SU-DHL-6 (cell line): ENCODE results near the gene GNB1L.

ENCODE experiments used
- H2AFZ ChIP-seq: fragments of 200-600 bp; sonication (generic); 2 replicates; pipeline ENCODE4 v1.6.1; 2014; ENCODE audit warnings: low read depth, mild to moderate bottlenecking, moderate library complexity, mixed read lengths, antibody characterized with exemption, low read length; ENCODE audit not compliant: severe bottlenecking
- H3F3A ChIP-seq: fragments of 200-600 bp; shearing (Covaris generic); 2 replicates; pipeline ENCODE4 v1.6.0; 2016; ENCODE audit warnings: antibody characterized with exemption, mild to moderate bottlenecking; ENCODE audit not compliant: insufficient read depth
- H3K27ac ChIP-seq: fragments of 200-600 bp; sonication (generic); 2 replicates; pipeline ENCODE4 v1.5.1; 2016; ENCODE audit warnings: low read depth, mild to moderate bottlenecking, low read length, moderate library complexity, mixed read lengths
- H3K27me3 ChIP-seq: fragments of 200-600 bp; sonication (generic), shearing (Covaris generic); 2 replicates; pipeline ENCODE4 v1.6.0; 2014; ENCODE audit warnings: mild to moderate bottlenecking, low read length
- H3K36me3 ChIP-seq: fragments of 200-600 bp; sonication (generic); 2 replicates; pipeline ENCODE4 v1.6.1; 2014; ENCODE audit warnings: mild to moderate bottlenecking, low read length, mixed read lengths
- H3K4me2 ChIP-seq: fragments of 300-600, 200-600 bp; shearing (Covaris generic), sonication (generic); 2 replicates; pipeline ENCODE4 v1.6.0; 2014; ENCODE audit warnings: low read length, low read depth, mild to moderate bottlenecking; ENCODE audit not compliant: poor library complexity, severe bottlenecking
- H3K4me3 ChIP-seq: fragments of 200-600 bp; sonication (generic); 2 replicates; pipeline ENCODE4 v1.5.1; 2014; ENCODE audit warnings: antibody characterized with exemption, low read length, mild to moderate bottlenecking, mixed read lengths; ENCODE audit not compliant: insufficient read depth, poor library complexity, severe bottlenecking
- H3K79me2 ChIP-seq: fragments of 200-600 bp; sonication (generic); 2 replicates; pipeline ENCODE4 v1.6.1; 2014; ENCODE audit warnings: mild to moderate bottlenecking, low read length, moderate library complexity; ENCODE audit not compliant: insufficient read depth
- H3K9ac ChIP-seq: fragments of 200-600 bp; sonication (generic); 2 replicates; pipeline ENCODE4 v1.7.0; 2014; ENCODE audit warnings: mild to moderate bottlenecking, low read length
- H3K9me2 ChIP-seq: fragments of 200-600 bp; sonication (generic); replicated peaks from 2 replicates; pipeline ENCODE4 v1.6.1; 2014; ENCODE audit warnings: low read length; ENCODE audit not compliant: insufficient read depth
- H3K9me3 ChIP-seq: fragments of 200-600 bp; sonication (generic); 2 replicates; pipeline ENCODE4 v1.6.1; 2014; ENCODE audit warnings: low read length, mixed read lengths; ENCODE audit not compliant: insufficient read depth
- H4K20me1 ChIP-seq: fragments of 200-600 bp; sonication (generic); 2 replicates; pipeline ENCODE4 v1.6.1; 2014; ENCODE audit warnings: low read depth, mild to moderate bottlenecking, antibody characterized with exemption, low read length, moderate library complexity, mixed read lengths
- CTCF ChIP-seq: fragments of 200-600 bp; sonication (generic); IDR thresholded peaks from one replicate; pipeline ENCODE4 v1.5.1; 2017; ENCODE audit warnings: antibody characterized with exemption, mild to moderate bottlenecking, low read length, moderate library complexity; ENCODE audit not compliant: insufficient read depth, poor library complexity, severe bottlenecking
- EZH2phosphoT487 ChIP-seq: fragments of 200-600 bp; sonication (generic), shearing (Covaris generic); conservative IDR thresholded peaks from 2 replicates; pipeline ENCODE4 v1.6.1; 2018; ENCODE audit warnings: mild to moderate bottlenecking, antibody characterized with exemption, low read length, moderate library complexity, mixed read lengths

The GNB1L gene

DNA sequence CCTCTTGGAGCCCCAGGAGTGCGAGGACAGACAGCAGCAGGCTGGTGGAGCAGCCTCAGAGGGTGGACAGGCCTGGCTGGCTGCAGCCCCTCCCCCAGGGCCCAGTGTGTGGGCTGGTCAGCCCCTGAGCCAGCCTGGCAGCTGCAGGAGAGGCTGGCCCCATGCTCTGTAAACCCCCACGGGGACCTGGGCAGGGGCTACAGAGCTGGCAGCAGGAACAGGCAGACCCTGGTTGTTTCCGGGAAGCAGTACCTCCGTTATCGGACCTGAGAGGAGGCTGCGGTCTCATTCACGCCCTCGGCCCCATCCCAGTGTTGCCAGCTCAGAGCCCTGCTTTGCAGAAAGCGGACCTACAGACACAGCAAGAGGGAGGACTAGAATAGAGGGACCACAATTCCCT lies 48.4 kb upstream of the GNB1L start:
- no peaks in the 10 kb centered on the region for H4K20me1 ChIP-seq
- TF ChIP-seq EZH2phosphoT487 = no peak
- no peak for TF ChIP-seq CTCF

GRCh38 chr22:19902245-19902715 lies 47.6 kb upstream of the GNB1L start:
- no peak overlapping the region for H3K4me2 ChIP-seq
- TF ChIP-seq EZH2phosphoT487 (no peak), CTCF (no peak)
- no peaks in the 10 kb centered on the region for H4K20me1 ChIP-seq
- no peaks in the 10 kb centered on the region for H3K9me2 ChIP-seq
- no peaks in the 10 kb centered on the region for H3K79me2 ChIP-seq
- H3K9me3 ChIP-seq = no peaks in the 10 kb centered on the region
- H3K9ac ChIP-seq = no peak overlapping the region
- no peaks in the 10 kb centered on the region for H3K27me3 ChIP-seq
- H2AFZ ChIP-seq = no peak overlapping the region
- H3K27ac ChIP-seq = no peak overlapping the region
- no peak overlapping the region for H3K4me3 ChIP-seq
- H3K36me3 ChIP-seq = no peaks in the 10 kb centered on the region
- H3F3A ChIP-seq = no peaks in the 10 kb centered on the region

More for the DNA sequence above, 48.4 kb upstream of the GNB1L start:
- Histone ChIP-seq H3K79me2 (no peaks in the 10 kb centered on the region), H3K36me3 (no peaks in the 10 kb centered on the region), H3K9ac (no peak overlapping the region), H3K27ac (no peak overlapping the region), H3K4me2 (no peak overlapping the region), H3K27me3 (no peaks in the 10 kb centered on the region), H3K9me2 (no peaks in the 10 kb centered on the region), H3K4me3 (no peak overlapping the region), H2AFZ (no peak overlapping the region), H3K9me3 (no peaks in the 10 kb centered on the region), H3F3A (no peaks in the 10 kb centered on the region)

DNA sequence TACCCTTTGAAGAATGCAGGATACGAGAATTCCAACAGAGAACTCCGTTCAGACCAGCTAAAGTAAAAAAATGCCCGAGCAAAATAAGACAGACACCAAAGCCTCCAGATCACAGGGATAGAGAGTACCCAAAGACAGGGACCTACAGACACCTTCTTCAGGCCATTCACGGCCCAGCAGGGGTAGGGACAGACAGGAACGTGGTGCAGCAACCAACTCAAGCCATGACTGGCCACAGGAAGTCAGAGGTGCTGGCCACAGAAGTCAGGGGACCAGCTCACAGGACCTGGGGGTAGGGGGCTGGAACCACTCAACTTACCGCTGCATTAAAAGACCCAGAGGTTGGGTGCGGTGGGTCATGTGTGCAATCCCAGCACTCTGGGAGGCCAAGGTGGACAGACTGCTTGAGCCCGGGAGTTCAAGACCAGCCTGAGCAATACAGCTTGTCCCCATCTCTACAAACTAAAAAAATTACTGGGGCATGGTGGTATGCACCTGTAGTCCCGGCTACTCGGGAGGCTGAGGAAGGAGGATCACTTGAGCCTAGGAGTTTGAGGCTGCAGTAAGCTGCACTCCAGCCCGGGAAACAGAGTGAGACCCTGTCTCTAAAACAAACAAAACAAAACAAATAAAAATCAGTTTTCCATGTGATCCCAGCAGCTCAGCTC lies 47.0 kb upstream of the GNB1L start:
- H3K27me3 ChIP-seq = no peaks in the 10 kb centered on the region
- no peaks in the 10 kb centered on the region for H3K9me2 ChIP-seq
- H4K20me1 ChIP-seq = no peaks in the 10 kb centered on the region
- no peaks in the 10 kb centered on the region for H3K36me3 ChIP-seq
- H3K27ac ChIP-seq = no peak overlapping the region
- no peaks in the 10 kb centered on the region for H3K9me3 ChIP-seq
- H3K9ac ChIP-seq = no peak overlapping the region
- no peak overlapping the region for H2AFZ ChIP-seq
- TF ChIP-seq EZH2phosphoT487 (no peak), CTCF (no peak)
- no peaks in the 10 kb centered on the region for H3F3A ChIP-seq
- H3K4me3 ChIP-seq = no peak overlapping the region
- no peak overlapping the region for H3K4me2 ChIP-seq
- no peaks in the 10 kb centered on the region for H3K79me2 ChIP-seq
